SK-N-MC (cell line): ENCODE measurements around the gene WNT3.

Experiments used
- EZH2 ChIP-seq: fragments of 200-600 bp; sonication (generic); IDR thresholded peaks from one replicate; pipeline ENCODE4 v1.6.1; 2017; ENCODE audit warnings: antibody characterized with exemption
- FOXP2 ChIP-seq: optimal IDR thresholded peaks from 2 replicates; pipeline ENCODE3; 2011; ENCODE audit warnings: mild to moderate bottlenecking, moderate library complexity; ENCODE audit not compliant: insufficient read depth; ENCODE audit errors: extremely low read length, control extremely low read depth
- POLR2AphosphoS5 ChIP-seq: IDR thresholded peaks from 2 replicates; pipeline ENCODE4 v1.6.1; 2012; ENCODE audit warnings: mild to moderate bottlenecking, low read depth, low read length, borderline replicate concordance

DNA sequence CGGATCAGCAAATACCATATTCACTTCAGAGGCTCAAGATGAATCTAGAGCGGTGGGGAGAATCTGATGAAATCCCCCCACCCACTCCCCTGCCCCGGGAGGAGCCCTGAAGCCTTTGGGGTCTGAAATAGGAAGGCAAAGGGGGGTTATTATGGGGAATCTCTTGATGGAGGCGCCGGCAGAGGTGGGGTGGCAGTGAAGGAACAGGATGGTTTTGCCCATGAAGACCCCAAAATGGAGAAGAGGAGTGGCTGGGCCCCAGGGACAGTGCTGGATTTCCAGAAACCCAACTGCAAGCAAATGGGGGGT, 637 bp downstream of the WNT3 start:
- TF ChIP-seq POLR2AphosphoS5 (no peak), EZH2 (no peak), FOXP2 (no peak)
